ENCODE data around the gene EIF2B5.

The EIF2B5 gene

GRCh38 chr3:184174646-184175492, 39.7 kb downstream of the EIF2B5 start, which contains the start of gene AP2M1:
Gene AP2M1 (plus strand): TSS chr3:184174855. CDS start chr3:184176994, 2,139 bp downstream.
- peak; percentile 100 for DNase-seq (ENCODE audit: low spot score)

GRCh38 chr3:184175506-184175905, 40.3 kb downstream of the EIF2B5 start:
- DNase-seq (ENCODE audit: low spot score) = no peak

- DNase-seq (ENCODE audit: low spot score) = no peak
Observed at GRCh38 chr3:184175981-184176376, 40.8 kb downstream of the EIF2B5 start.

- peak; percentile 95 for DNase-seq (ENCODE audit: low spot score)
Observed at GRCh38 chr3:184176377-184177330, 41.5 kb downstream of the EIF2B5 start.

- peak; percentile 22 for DNase-seq (ENCODE audit: low spot score)
Observed at GRCh38 chr3:184177331-184177731, 42.2 kb downstream of the EIF2B5 start.

- DNase-seq (ENCODE audit: low spot score) = no peak
Observed at GRCh38 chr3:184177767-184178306, 42.7 kb downstream of the EIF2B5 start.

GRCh38 chr3:184178521-184179138, 43.5 kb downstream of the EIF2B5 start:
- DNase-seq (ENCODE audit: low spot score) = no peak

GRCh38 chr3:184180165-184180564, 45.0 kb downstream of the EIF2B5 start:
- peak; percentile 82 for DNase-seq (ENCODE audit: low spot score)

GRCh38 chr3:184181596-184181995, 46.4 kb downstream of the EIF2B5 start:
- no peak for DNase-seq (ENCODE audit: low spot score)

- no peak for DNase-seq (ENCODE audit: low spot score)
Observed at GRCh38 chr3:184183679-184184078, 48.5 kb downstream of the EIF2B5 start.

- no peak for DNase-seq (ENCODE audit: low spot score)
Observed at GRCh38 chr3:184184546-184185230, 49.5 kb downstream of the EIF2B5 start.

GRCh38 chr3:184185461-184186183, 50.5 kb downstream of the EIF2B5 start:
- peak; percentile 99 for DNase-seq (ENCODE audit: low spot score)

- DNase-seq (ENCODE audit: low spot score) = no peak
Observed at GRCh38 chr3:184186184-184186901, 51.2 kb downstream of the EIF2B5 start, which contains the start of gene ABCF3. Gene ABCF3 (plus strand): TSS chr3:184186199. CDS start chr3:184186208, 9 bp downstream.

GRCh38 chr3:184186902-184187207, 51.7 kb downstream of the EIF2B5 start:
- no peak for DNase-seq (ENCODE audit: low spot score)

- no peak for DNase-seq (ENCODE audit: low spot score)
Observed at GRCh38 chr3:184188080-184188479, 52.9 kb downstream of the EIF2B5 start.

- DNase-seq (ENCODE audit: low spot score) = no peak
Observed at GRCh38 chr3:184189421-184189820, 54.3 kb downstream of the EIF2B5 start.

- DNase-seq (ENCODE audit: low spot score) = no peak
Observed at GRCh38 chr3:184192889-184193288, 57.7 kb downstream of the EIF2B5 start.

GRCh38 chr3:184193991-184194539, 58.9 kb downstream of the EIF2B5 start:
- no peak for DNase-seq (ENCODE audit: low spot score)

All from kidney capillary endothelial cell (primary cell).